GM23248 (cell line): ENCODE measurements around the gene TUBB. TPM values are rescaled to one million over a fixed set of nuclear protein-coding genes. Genes with fewer than 3 reads are reported as not detected.
A peak's percentile ranks its signal among the peaks of the same experiment; 100 is the strongest.

ENCODE experiments used
- DNase-seq: peaks from one replicate; pipeline ENCODE4 v3.0.0-alpha.2; 2015
- H2AFZ ChIP-seq: fragments of 200-600 bp; sonication (generic); 2 replicates; pipeline ENCODE4 v1.6.1; 2016; ENCODE audit warnings: antibody characterized with exemption
- H3F3A ChIP-seq: fragments of 200-600 bp; sonication (generic); 2 replicates; pipeline ENCODE4 v1.6.1; 2016; ENCODE audit warnings: mild to moderate bottlenecking, antibody characterized with exemption, mixed run types; ENCODE audit not compliant: insufficient read depth
- H3K27ac ChIP-seq: fragments of 200-600 bp; sonication (generic); 2 replicates; pipeline ENCODE4 v1.5.1; 2016; ENCODE audit warnings: mild to moderate bottlenecking
- H3K27me3 ChIP-seq: fragments of 200-600 bp; sonication (generic); replicated peaks from 2 replicates; pipeline ENCODE4 v1.6.1; 2016; ENCODE audit warnings: mild to moderate bottlenecking; ENCODE audit not compliant: insufficient read depth
- H3K36me3 ChIP-seq: fragments of 200-600 bp; sonication (generic); 2 replicates; pipeline ENCODE4 v1.6.1; 2016; ENCODE audit warnings: low read depth, mild to moderate bottlenecking
- H3K4me1 ChIP-seq: fragments of 200-600 bp; sonication (generic); 2 replicates; pipeline ENCODE4 v1.6.1; 2016; ENCODE audit warnings: mild to moderate bottlenecking; ENCODE audit not compliant: insufficient read depth
- H3K4me2 ChIP-seq: fragments of 200-600 bp; sonication (generic); one replicate; pipeline ENCODE4 v1.6.1; 2016; ENCODE audit warnings: mild to moderate bottlenecking; ENCODE audit not compliant: unreplicated experiment
- H3K4me3 ChIP-seq: fragments of 200-600 bp; sonication (generic); 2 replicates; pipeline ENCODE4 v1.5.1; 2016; ENCODE audit warnings: mild to moderate bottlenecking
- H3K79me2 ChIP-seq: fragments of 200-600 bp; sonication (generic); 2 replicates; pipeline ENCODE4 v1.6.1; 2016; ENCODE audit warnings: mild to moderate bottlenecking; ENCODE audit not compliant: insufficient read depth
- H3K9ac ChIP-seq: fragments of 200-600 bp; sonication (generic); 2 replicates; pipeline ENCODE4 v1.6.1; 2016; ENCODE audit warnings: mild to moderate bottlenecking
- H3K9me2 ChIP-seq: fragments of 200-600 bp; sonication (generic); 2 replicates; pipeline ENCODE4 v1.6.1; 2016; ENCODE audit warnings: mixed run types, mild to moderate bottlenecking, moderate library complexity; ENCODE audit not compliant: insufficient read depth
- H3K9me3 ChIP-seq: fragments of 200-600 bp; sonication (generic); one replicate; pipeline ENCODE4 v1.6.1; 2017; ENCODE audit warnings: low read depth
- H4K20me1 ChIP-seq: fragments of 200-600 bp; sonication (generic); 2 replicates; pipeline ENCODE4 v1.6.0; 2016; ENCODE audit not compliant: insufficient read depth
- EZH2 ChIP-seq: fragments of 200-600 bp; sonication (generic); IDR thresholded peaks from 2 replicates; pipeline ENCODE4 v1.6.1; 2018; ENCODE audit warnings: antibody characterized with exemption, mild to moderate bottlenecking; ENCODE audit not compliant: insufficient read depth, poor library complexity, severe bottlenecking
- EZH2phosphoT487 ChIP-seq: fragments of 200-600 bp; sonication (generic); IDR thresholded peaks from 2 replicates; pipeline ENCODE4 v1.6.1; 2018; ENCODE audit warnings: antibody characterized with exemption, moderate library complexity, mild to moderate bottlenecking, low read depth; ENCODE audit not compliant: insufficient read depth
- WGBS, 2 experiments: methylation state at CpG; one replicate each; pipeline ENCODE4 v1.1.6; 2015 to 2017; ENCODE audit warnings: low lambda C conversion rate in 2 of 2, low coverage in 1 of 2; ENCODE audit errors: missing lambda C conversion rate in 2 of 2; 5-methylcytosine and 5-hydroxymethylcytosine counted together
- in situ Hi-C: fragments of 300-500 bp; cut with MboI; formaldehyde crosslinking; loops from 2 replicates; pipeline ENCODE4 v1.15.0; 2020
- polyA plus RNA-seq: library from polyadenylated mRNA; unstranded; fragments of >200 nt; fragmentation: Nextera tagmentation; extraction: Ambion mirVana; gene quantifications from 2 replicates; pipeline ENCODE4 v1.2.1, GENCODE V29; 2016
- total RNA-seq: library from RNA; depleted of rRNA; stranded (reverse); fragments of >200 nt; shearing (Covaris generic); gene quantifications from 2 replicates; pipeline ENCODE4 v1.2.3, GENCODE V29; 2014; rRNA removed

TUBB gene
- total RNA-seq: 525 and 565 TPM in 2 replicates
- 491 and 520 TPM in 2 replicates for polyA plus RNA-seq

GRCh38 chr6:30719791-30720737, at the start of gene TUBB:
Gene TUBB (plus strand): TSS chr6:30720352. CDS start chr6:30720507, 155 bp downstream.
- H3K27me3 ChIP-seq: no peaks in the 10 kb centered on the region
- H3K9me2 ChIP-seq: no peaks in the 10 kb centered on the region
- in situ Hi-C loops: no loop called here
- H3K27ac ChIP-seq: peak within 1 kb of the TSS; percentile 95
- no peaks in the 10 kb centered on the region for H3K9me3 ChIP-seq
- peaks cover 19% of the 10 kb centered on the region; the same call in 1 of the 2 replicates for H4K20me1 ChIP-seq
- H3K4me1 ChIP-seq: peaks cover 42% of the 10 kb centered on the region
- peak within 1 kb of the TSS; percentile 97 for H3K4me3 ChIP-seq
- peak within 1 kb of the TSS; percentile 72 for H2AFZ ChIP-seq
- DNase-seq: peak; percentile 100
- 0 to 1% methylated on average over 23 to 38 of the region's 38 CpGs for WGBS, 2 experiments
- TF ChIP-seq EZH2: no peak
- no peak for TF ChIP-seq EZH2phosphoT487
- H3K9ac ChIP-seq: peak within 1 kb of the TSS; percentile 99
- H3F3A ChIP-seq: peaks cover 60% of the 10 kb centered on the region
- H3K36me3 ChIP-seq: peaks cover 25% of the 10 kb centered on the region
- peaks cover 87% of the 10 kb centered on the region for H3K79me2 ChIP-seq
- H3K4me2 ChIP-seq: peak within 1 kb of the TSS; percentile 93

- in situ Hi-C loops: no loop called here
- Histone ChIP-seq H3K36me3 (peaks cover 40% of the 10 kb centered on the region), H3K9me2 (no peaks in the 10 kb centered on the region), H4K20me1 (no peaks in the 10 kb centered on the region), H3F3A (peaks cover 32% of the 10 kb centered on the region), H3K27ac (no peak overlapping the region), H3K9me3 (no peaks in the 10 kb centered on the region), H3K79me2 (peaks cover 30% of the 10 kb centered on the region), H3K9ac (peak overlapping the region; percentile 89), H3K4me1 (peaks cover 20% of the 10 kb centered on the region), H3K4me2 (peak overlapping the region; percentile 76), H2AFZ (no peak overlapping the region), H3K27me3 (no peaks in the 10 kb centered on the region), H3K4me3 (peak overlapping the region; percentile 96)
- TF ChIP-seq EZH2phosphoT487: no peak
- no peak for TF ChIP-seq EZH2
- DNase-seq: peak; percentile 51
- 77 to 81% methylated on average over 26 to 27 of the region's 27 CpGs for WGBS, 2 experiments
Measured at GRCh38 chr6:30670760-30671527, 49.2 kb upstream of the TUBB start.

GRCh38 chr6:30672445-30673253, 47.5 kb upstream of the TUBB start, which contains the start of gene DHX16:
Gene DHX16 (minus strand): TSS chr6:30673006. CDS start chr6:30672841, 165 bp downstream.
- H3K4me3 ChIP-seq: peak within 1 kb of the TSS; percentile 96
- H3K4me1 ChIP-seq: peaks cover 12% of the 10 kb centered on the region
- H4K20me1 ChIP-seq: no peaks in the 10 kb centered on the region
- H2AFZ ChIP-seq: peak within 1 kb of the TSS; percentile 82
- H3K9me2 ChIP-seq: no peaks in the 10 kb centered on the region
- peak within 1 kb of the TSS; percentile 89 for H3K9ac ChIP-seq
- in situ Hi-C loops: no loop called here
- peaks cover 46% of the 10 kb centered on the region for H3K79me2 ChIP-seq
- no peak for TF ChIP-seq EZH2
- TF ChIP-seq EZH2phosphoT487: no peak
- peaks cover 45% of the 10 kb centered on the region for H3F3A ChIP-seq
- H3K27ac ChIP-seq: peak within 1 kb of the TSS; percentile 60
- peak within 1 kb of the TSS; percentile 76 for H3K4me2 ChIP-seq
- no peaks in the 10 kb centered on the region for H3K27me3 ChIP-seq
- WGBS, 2 experiments: 0 to 1% methylated on average over 54 to 57 of the region's 57 CpGs
- peaks cover 39% of the 10 kb centered on the region for H3K36me3 ChIP-seq
- H3K9me3 ChIP-seq: no peaks in the 10 kb centered on the region
- DNase-seq: peak; percentile 97
